Measurements from ENCODE around the gene DCK.
"Not testable (repeated sequence)": the region's sequence is repeated elsewhere in the genome, so short reads cannot be mapped to it uniquely, and the experiment has no call there.

Gene DCK

GRCh38 chr4:71032106-71032505, 38.7 kb downstream of the DCK start:
- H2BK12ac ChIP-seq (ENCODE audit: low read length); H3K9me3 ChIP-seq (ENCODE audit: insufficient read depth, low read depth, low read length); H2BK5ac ChIP-seq (ENCODE audit: low read depth, low read length, poor library complexity); H3K9ac ChIP-seq (ENCODE audit: low read length); H3K79me1 ChIP-seq (ENCODE audit: low read length); H3K36me3 ChIP-seq (ENCODE audit: control insufficient read depth in 1 of 2, insufficient read depth in 2 of 2, low read length in 2 of 2); H2AFZ ChIP-seq (ENCODE audit: insufficient read depth, low read length, poor library complexity); H2BK120ac ChIP-seq (ENCODE audit: insufficient read depth, low read length, poor library complexity); H3K79me2 ChIP-seq (ENCODE audit: control insufficient read depth, insufficient read depth, low read length, poor library complexity); H4K8ac ChIP-seq (ENCODE audit: low read depth, low read length); H4K12ac ChIP-seq (ENCODE audit: low read depth, low read length); H3K4me2 ChIP-seq (ENCODE audit: low read length); H3K4me3 ChIP-seq (ENCODE audit: low read depth, low read length); DNase-seq; H4K91ac ChIP-seq (ENCODE audit: low read depth, low read length); H3K4ac ChIP-seq (ENCODE audit: low read depth, low read length); H2AK5ac ChIP-seq (ENCODE audit: low read length); H3K18ac ChIP-seq (ENCODE audit: low read length); H3K4me1 ChIP-seq (ENCODE audit: control insufficient read depth in 1 of 2, insufficient read depth in 2 of 2, low read length in 2 of 2); H3K27me3 ChIP-seq (ENCODE audit: insufficient read depth, low read length); H3K27ac ChIP-seq (ENCODE audit: low read depth, low read length); H3K23ac ChIP-seq (ENCODE audit: low read length); H3K14ac ChIP-seq (ENCODE audit: low read length): not testable (repeated sequence)
- no CpG with 5 or more reads among the region's 10 CpGs for WGBS (ENCODE audit: extremely low coverage, insufficient coverage, insufficient read length)

- H4K91ac ChIP-seq (ENCODE audit: low read depth, low read length) = no peak overlapping the region
- H2AFZ ChIP-seq (ENCODE audit: insufficient read depth, low read length, poor library complexity) = no peak overlapping the region
- no peak overlapping the region for H2BK12ac ChIP-seq (ENCODE audit: low read length)
- no peaks in the 10 kb centered on the region for H3K27me3 ChIP-seq (ENCODE audit: insufficient read depth, low read length)
- no peak overlapping the region for H3K4me2 ChIP-seq (ENCODE audit: low read length)
- no peak overlapping the region for H4K12ac ChIP-seq (ENCODE audit: low read depth, low read length)
- no peak overlapping the region for H3K4ac ChIP-seq (ENCODE audit: low read depth, low read length)
- no peak overlapping the region for H3K9ac ChIP-seq (ENCODE audit: low read length)
- DNase-seq = no peak
- no peak overlapping the region for H3K18ac ChIP-seq (ENCODE audit: low read length)
- no peak overlapping the region for H3K23ac ChIP-seq (ENCODE audit: low read length)
- no peaks in the 10 kb centered on the region for H3K36me3 ChIP-seq (ENCODE audit: control insufficient read depth in 1 of 2, insufficient read depth in 2 of 2, low read length in 2 of 2)
- H3K27ac ChIP-seq (ENCODE audit: low read depth, low read length) = no peak overlapping the region
- no peak overlapping the region for H3K14ac ChIP-seq (ENCODE audit: low read length)
- no peaks in the 10 kb centered on the region for H3K79me1 ChIP-seq (ENCODE audit: low read length)
- H2AK5ac ChIP-seq (ENCODE audit: low read length) = no peak overlapping the region
- H3K9me3 ChIP-seq (ENCODE audit: insufficient read depth, low read depth, low read length) = no peaks in the 10 kb centered on the region
- H3K4me3 ChIP-seq (ENCODE audit: low read depth, low read length) = no peak overlapping the region
- no peaks in the 10 kb centered on the region for H3K79me2 ChIP-seq (ENCODE audit: control insufficient read depth, insufficient read depth, low read length, poor library complexity)
- no CpG with 5 or more reads among the region's 4 CpGs for WGBS (ENCODE audit: extremely low coverage, insufficient coverage, insufficient read length)
- no peak overlapping the region for H2BK5ac ChIP-seq (ENCODE audit: low read depth, low read length, poor library complexity)
- H4K8ac ChIP-seq (ENCODE audit: low read depth, low read length) = no peak overlapping the region
- no peak overlapping the region for H2BK120ac ChIP-seq (ENCODE audit: insufficient read depth, low read length, poor library complexity)
- no peaks in the 10 kb centered on the region for H3K4me1 ChIP-seq (ENCODE audit: control insufficient read depth in 1 of 2, insufficient read depth in 2 of 2, low read length in 2 of 2)
Measured at GRCh38 chr4:71045256-71045655, 51.8 kb downstream of the DCK start.

GRCh38 chr4:71049395-71049794, 55.9 kb downstream of the DCK start:
- no peak for DNase-seq
- Histone ChIP-seq H3K23ac (ENCODE audit: low read length) (no peak overlapping the region), H4K91ac (ENCODE audit: low read depth, low read length) (no peak overlapping the region), H2BK5ac (ENCODE audit: low read depth, low read length, poor library complexity) (no peak overlapping the region), H4K8ac (ENCODE audit: low read depth, low read length) (no peak overlapping the region), H2BK12ac (ENCODE audit: low read length) (no peak overlapping the region), H3K27me3 (ENCODE audit: insufficient read depth, low read length) (no peaks in the 10 kb centered on the region), H3K9me3 (ENCODE audit: insufficient read depth, low read depth, low read length) (no peaks in the 10 kb centered on the region), H3K79me1 (ENCODE audit: low read length) (no peaks in the 10 kb centered on the region), H3K79me2 (ENCODE audit: control insufficient read depth, insufficient read depth, low read length, poor library complexity) (no peaks in the 10 kb centered on the region), H3K18ac (ENCODE audit: low read length) (no peak overlapping the region), H4K12ac (ENCODE audit: low read depth, low read length) (no peak overlapping the region), H3K9ac (ENCODE audit: low read length) (no peak overlapping the region), H3K14ac (ENCODE audit: low read length) (no peak overlapping the region), H2BK120ac (ENCODE audit: insufficient read depth, low read length, poor library complexity) (no peak overlapping the region), H3K36me3 (ENCODE audit: control insufficient read depth in 1 of 2, insufficient read depth in 2 of 2, low read length in 2 of 2) (no peaks in the 10 kb centered on the region), H3K4me3 (ENCODE audit: low read depth, low read length) (no peak overlapping the region), H2AK5ac (ENCODE audit: low read length) (no peak overlapping the region), H2AFZ (ENCODE audit: insufficient read depth, low read length, poor library complexity) (no peak overlapping the region), H3K4me1 (ENCODE audit: control insufficient read depth in 1 of 2, insufficient read depth in 2 of 2, low read length in 2 of 2) (no peaks in the 10 kb centered on the region), H3K4ac (ENCODE audit: low read depth, low read length) (no peak overlapping the region), H3K4me2 (ENCODE audit: low read length) (no peak overlapping the region), H3K27ac (ENCODE audit: low read depth, low read length) (no peak overlapping the region)
- no CpG with 5 or more reads among the region's 5 CpGs for WGBS (ENCODE audit: extremely low coverage, insufficient coverage, insufficient read length)

- no peaks in the 10 kb centered on the region for H3K4me1 ChIP-seq (ENCODE audit: control insufficient read depth in 1 of 2, insufficient read depth in 2 of 2, low read length in 2 of 2)
- DNase-seq = no peak
- no CpG with 5 or more reads among the region's 1 CpG for WGBS (ENCODE audit: extremely low coverage, insufficient coverage, insufficient read length)
- no peak overlapping the region for H2BK12ac ChIP-seq (ENCODE audit: low read length)
- H3K79me2 ChIP-seq (ENCODE audit: control insufficient read depth, insufficient read depth, low read length, poor library complexity) = no peaks in the 10 kb centered on the region
- H2BK120ac ChIP-seq (ENCODE audit: insufficient read depth, low read length, poor library complexity) = no peak overlapping the region
- no peak overlapping the region for H4K12ac ChIP-seq (ENCODE audit: low read depth, low read length)
- H3K4ac ChIP-seq (ENCODE audit: low read depth, low read length) = no peak overlapping the region
- no peak overlapping the region for H3K18ac ChIP-seq (ENCODE audit: low read length)
- H2AK5ac ChIP-seq (ENCODE audit: low read length) = no peak overlapping the region
- no peak overlapping the region for H3K4me2 ChIP-seq (ENCODE audit: low read length)
- H4K8ac ChIP-seq (ENCODE audit: low read depth, low read length) = no peak overlapping the region
- no peak overlapping the region for H2AFZ ChIP-seq (ENCODE audit: insufficient read depth, low read length, poor library complexity)
- no peaks in the 10 kb centered on the region for H3K9me3 ChIP-seq (ENCODE audit: insufficient read depth, low read depth, low read length)
- H3K27ac ChIP-seq (ENCODE audit: low read depth, low read length) = no peak overlapping the region
- no peak overlapping the region for H3K14ac ChIP-seq (ENCODE audit: low read length)
- no peaks in the 10 kb centered on the region for H3K36me3 ChIP-seq (ENCODE audit: control insufficient read depth in 1 of 2, insufficient read depth in 2 of 2, low read length in 2 of 2)
- H3K23ac ChIP-seq (ENCODE audit: low read length) = no peak overlapping the region
- no peak overlapping the region for H2BK5ac ChIP-seq (ENCODE audit: low read depth, low read length, poor library complexity)
- H4K91ac ChIP-seq (ENCODE audit: low read depth, low read length) = no peak overlapping the region
- no peaks in the 10 kb centered on the region for H3K79me1 ChIP-seq (ENCODE audit: low read length)
- H3K27me3 ChIP-seq (ENCODE audit: insufficient read depth, low read length) = no peaks in the 10 kb centered on the region
- H3K9ac ChIP-seq (ENCODE audit: low read length) = no peak overlapping the region
- H3K4me3 ChIP-seq (ENCODE audit: low read depth, low read length) = no peak overlapping the region
Measured at GRCh38 chr4:71050809-71051208, 57.4 kb downstream of the DCK start.
